Measurements from ENCODE around the gene PRSS21.

Gene PRSS21

GRCh38 chr16:2833776-2834175, 16.7 kb downstream of the PRSS21 start:
- DNase-seq = no peak
- Histone ChIP-seq H3K4me3 (ENCODE audit: insufficient read depth, low read depth, low read length, poor library complexity, severe bottlenecking) (no peak overlapping the region), H3K9me3 (ENCODE audit: control insufficient read depth, low read length) (no peaks in the 10 kb centered on the region), H3K36me3 (ENCODE audit: control insufficient read depth, insufficient read depth, low read length) (no peaks in the 10 kb centered on the region), H3K4me1 (ENCODE audit: control insufficient read depth, insufficient read depth, low read length, poor library complexity, severe bottlenecking) (no peaks in the 10 kb centered on the region), H3K27me3 (replicated peaks; ENCODE audit: control insufficient read depth, insufficient read depth, low read length, poor library complexity, severe bottlenecking) (no peaks in the 10 kb centered on the region), H3K27ac (ENCODE audit: insufficient read depth, low read length, poor library complexity, severe bottlenecking) (no peak overlapping the region)

- DNase-seq = no peak
Measured at GRCh38 chr16:2834968-2835367, 17.9 kb downstream of the PRSS21 start.

DNA sequence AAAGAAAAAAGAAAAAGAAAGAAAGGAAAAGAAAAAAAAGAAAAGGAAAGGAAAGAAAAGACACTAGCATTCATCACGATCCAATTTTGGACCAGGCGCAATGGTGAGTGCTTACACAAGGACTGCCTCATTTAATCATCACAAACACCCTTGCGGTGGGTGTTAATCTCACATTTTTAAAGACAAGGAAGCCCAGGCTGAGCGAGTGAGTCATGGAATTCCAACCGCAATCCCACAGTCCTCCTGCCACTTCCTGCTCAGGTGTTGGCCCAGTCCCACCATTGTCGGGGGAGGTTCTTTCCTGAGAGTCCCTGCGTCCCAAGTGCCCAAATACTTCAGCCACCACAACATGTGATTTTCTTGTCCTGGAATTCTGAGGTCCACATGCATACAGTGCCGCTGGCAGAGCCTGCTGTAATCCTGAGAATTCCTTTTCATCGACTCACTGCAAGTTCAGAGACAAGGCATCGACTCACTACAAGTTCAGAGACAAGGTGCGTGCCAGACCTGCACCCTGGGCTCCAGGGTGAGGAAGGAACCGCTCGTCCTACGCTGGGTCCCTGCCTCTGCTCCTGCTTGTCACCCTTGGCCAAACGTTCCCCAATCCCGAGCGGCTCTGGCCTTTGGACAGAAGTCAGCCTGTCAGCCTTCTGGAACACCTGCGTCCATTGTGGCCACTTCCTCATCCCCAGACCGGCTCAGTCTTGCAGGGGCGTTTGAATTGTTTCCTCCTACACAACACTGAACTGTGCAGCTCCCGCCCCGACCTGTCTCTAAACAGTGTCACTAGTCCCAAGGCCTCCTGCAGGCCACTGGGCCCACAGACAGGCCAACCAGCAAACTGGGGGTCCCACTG, 18.8 kb downstream of the PRSS21 start:
- Histone ChIP-seq H3K4me1 (ENCODE audit: control insufficient read depth, insufficient read depth, low read length, poor library complexity, severe bottlenecking) (peaks cover 9% of the 10 kb centered on the region), H3K27ac (ENCODE audit: insufficient read depth, low read length, poor library complexity, severe bottlenecking) (no peak overlapping the region)
- no peak for DNase-seq

More at GRCh38 chr16:2834968-2835367, 17.9 kb downstream of the PRSS21 start:
- Histone ChIP-seq H3K27ac (ENCODE audit: insufficient read depth, low read length, poor library complexity, severe bottlenecking) (no peak overlapping the region), H3K9me3 (ENCODE audit: control insufficient read depth, low read length) (no peaks in the 10 kb centered on the region), H3K4me3 (ENCODE audit: insufficient read depth, low read depth, low read length, poor library complexity, severe bottlenecking) (no peak overlapping the region), H3K4me1 (ENCODE audit: control insufficient read depth, insufficient read depth, low read length, poor library complexity, severe bottlenecking) (peaks cover under 1% of the 10 kb centered on the region), H3K36me3 (ENCODE audit: control insufficient read depth, insufficient read depth, low read length) (no peaks in the 10 kb centered on the region), H3K27me3 (replicated peaks; ENCODE audit: control insufficient read depth, insufficient read depth, low read length, poor library complexity, severe bottlenecking) (no peaks in the 10 kb centered on the region)

DNA sequence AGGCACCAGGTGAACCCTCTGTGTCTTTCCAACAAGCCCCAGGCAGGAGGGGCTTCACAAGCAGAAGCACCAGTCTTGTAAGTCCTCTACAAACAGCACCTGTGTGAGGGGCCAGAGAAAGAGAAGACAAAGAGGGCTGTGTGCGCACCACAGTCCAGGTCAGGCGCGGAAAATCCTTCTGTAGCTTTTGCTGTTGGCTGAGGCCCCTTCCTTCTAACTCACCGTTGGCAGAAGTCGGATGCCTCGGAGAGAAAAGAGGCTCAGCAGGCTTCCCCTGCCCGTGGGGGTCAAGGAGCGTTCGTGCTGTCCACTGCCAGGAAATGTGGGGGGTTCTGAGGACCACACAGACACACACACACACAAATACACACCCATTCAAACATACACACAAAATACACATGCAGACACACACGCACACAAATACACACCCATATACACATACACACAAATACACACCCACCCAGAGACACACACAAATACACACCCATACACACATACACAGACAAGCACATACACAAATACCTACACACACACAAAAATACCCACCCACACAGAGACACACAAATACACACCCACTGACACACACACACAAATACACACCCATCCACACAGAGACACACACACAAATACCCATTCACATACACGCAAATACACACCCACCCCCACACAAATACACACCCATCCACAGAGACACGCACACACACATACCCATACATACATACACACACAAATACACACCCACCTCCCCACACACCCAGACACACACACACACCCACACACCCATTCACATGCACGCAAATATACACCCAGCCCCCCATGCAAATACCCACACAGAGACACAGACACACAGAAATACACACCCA, 19.8 kb downstream of the PRSS21 start:
- no peaks in the 10 kb centered on the region for H3K9me3 ChIP-seq (ENCODE audit: control insufficient read depth, low read length)
- H3K27me3 ChIP-seq (replicated peaks; ENCODE audit: control insufficient read depth, insufficient read depth, low read length, poor library complexity, severe bottlenecking) = no peaks in the 10 kb centered on the region
- peaks cover 19% of the 10 kb centered on the region for H3K4me1 ChIP-seq (ENCODE audit: control insufficient read depth, insufficient read depth, low read length, poor library complexity, severe bottlenecking)
- DNase-seq = no peak
- H3K27ac ChIP-seq (ENCODE audit: insufficient read depth, low read length, poor library complexity, severe bottlenecking) = no peak overlapping the region
- H3K36me3 ChIP-seq (ENCODE audit: control insufficient read depth, insufficient read depth, low read length) = no peaks in the 10 kb centered on the region
- no peak overlapping the region for H3K4me3 ChIP-seq (ENCODE audit: insufficient read depth, low read depth, low read length, poor library complexity, severe bottlenecking)

More for the DNA sequence above, 18.8 kb downstream of the PRSS21 start:
- no peak overlapping the region for H3K4me3 ChIP-seq (ENCODE audit: insufficient read depth, low read depth, low read length, poor library complexity, severe bottlenecking)
- H3K36me3 ChIP-seq (ENCODE audit: control insufficient read depth, insufficient read depth, low read length) = no peaks in the 10 kb centered on the region
- H3K27me3 ChIP-seq (replicated peaks; ENCODE audit: control insufficient read depth, insufficient read depth, low read length, poor library complexity, severe bottlenecking) = no peaks in the 10 kb centered on the region
- H3K9me3 ChIP-seq (ENCODE audit: control insufficient read depth, low read length) = no peaks in the 10 kb centered on the region

DNA sequence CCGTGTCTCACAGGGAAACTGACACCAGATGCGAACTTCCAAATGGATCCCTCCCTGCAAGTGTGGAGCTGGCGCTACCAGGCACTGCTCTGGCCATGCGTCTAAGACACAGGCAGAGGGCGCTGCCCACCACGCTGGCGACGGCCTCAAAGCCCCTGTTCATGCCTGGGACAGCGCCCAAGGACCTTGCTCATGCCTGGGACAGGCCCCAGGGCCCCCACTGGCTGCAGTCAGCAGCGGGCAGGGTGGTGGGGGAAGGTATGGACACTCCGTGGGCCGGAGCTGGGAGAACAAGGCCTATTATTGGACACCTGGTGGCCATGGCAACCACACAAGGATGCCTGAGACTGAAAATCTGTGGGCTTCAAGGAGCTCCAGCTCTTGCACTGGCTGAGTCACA, 21.9 kb downstream of the PRSS21 start:
- Histone ChIP-seq H3K9me3 (ENCODE audit: control insufficient read depth, low read length) (no peaks in the 10 kb centered on the region), H3K4me3 (ENCODE audit: insufficient read depth, low read depth, low read length, poor library complexity, severe bottlenecking) (no peak overlapping the region), H3K27ac (ENCODE audit: insufficient read depth, low read length, poor library complexity, severe bottlenecking) (no peak overlapping the region), H3K36me3 (ENCODE audit: control insufficient read depth, insufficient read depth, low read length) (no peaks in the 10 kb centered on the region), H3K4me1 (ENCODE audit: control insufficient read depth, insufficient read depth, low read length, poor library complexity, severe bottlenecking) (peaks cover 27% of the 10 kb centered on the region), H3K27me3 (replicated peaks; ENCODE audit: control insufficient read depth, insufficient read depth, low read length, poor library complexity, severe bottlenecking) (no peaks in the 10 kb centered on the region)
- DNase-seq = peak; percentile 13 to 43 (median 40)

GRCh38 chr16:2839650-2840450, 22.8 kb downstream of the PRSS21 start:
- no peak for DNase-seq
- Histone ChIP-seq H3K36me3 (ENCODE audit: control insufficient read depth, insufficient read depth, low read length) (no peaks in the 10 kb centered on the region), H3K27ac (ENCODE audit: insufficient read depth, low read length, poor library complexity, severe bottlenecking) (no peak overlapping the region), H3K4me3 (ENCODE audit: insufficient read depth, low read depth, low read length, poor library complexity, severe bottlenecking) (no peak overlapping the region), H3K27me3 (replicated peaks; ENCODE audit: control insufficient read depth, insufficient read depth, low read length, poor library complexity, severe bottlenecking) (no peaks in the 10 kb centered on the region), H3K9me3 (ENCODE audit: control insufficient read depth, low read length) (no peaks in the 10 kb centered on the region), H3K4me1 (ENCODE audit: control insufficient read depth, insufficient read depth, low read length, poor library complexity, severe bottlenecking) (peaks cover 27% of the 10 kb centered on the region)

DNA sequence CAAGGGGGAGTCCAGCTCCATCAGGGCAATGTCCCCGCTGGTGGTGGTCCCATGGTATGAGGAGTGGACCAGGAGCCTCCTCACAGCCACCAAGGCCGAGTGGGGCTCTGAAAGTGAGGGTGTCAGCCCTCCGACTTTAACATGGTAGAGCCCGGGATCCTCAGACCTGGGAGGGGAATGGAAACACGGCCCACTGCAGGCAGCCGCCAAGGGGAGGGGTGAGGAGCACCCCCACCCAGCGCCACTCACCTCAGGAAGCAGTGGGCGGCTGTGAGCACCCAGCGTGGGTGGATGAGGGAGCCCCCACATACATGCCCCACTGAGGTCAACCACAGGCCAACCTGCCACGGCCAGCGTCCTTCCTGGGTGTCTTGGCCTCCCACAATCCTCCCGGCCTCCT, 23.9 kb downstream of the PRSS21 start:
- no peak for DNase-seq
- no peak overlapping the region for H3K27ac ChIP-seq (ENCODE audit: insufficient read depth, low read length, poor library complexity, severe bottlenecking)
- H3K27me3 ChIP-seq (replicated peaks; ENCODE audit: control insufficient read depth, insufficient read depth, low read length, poor library complexity, severe bottlenecking) = no peaks in the 10 kb centered on the region
- no peaks in the 10 kb centered on the region for H3K9me3 ChIP-seq (ENCODE audit: control insufficient read depth, low read length)
- H3K36me3 ChIP-seq (ENCODE audit: control insufficient read depth, insufficient read depth, low read length) = no peaks in the 10 kb centered on the region
- H3K4me3 ChIP-seq (ENCODE audit: insufficient read depth, low read depth, low read length, poor library complexity, severe bottlenecking) = no peak overlapping the region
- peaks cover 27% of the 10 kb centered on the region for H3K4me1 ChIP-seq (ENCODE audit: control insufficient read depth, insufficient read depth, low read length, poor library complexity, severe bottlenecking)

GRCh38 chr16:2841606-2842339, 24.7 kb downstream of the PRSS21 start:
- DNase-seq = no peak
- Histone ChIP-seq H3K9me3 (ENCODE audit: control insufficient read depth, low read length) (no peaks in the 10 kb centered on the region), H3K4me3 (ENCODE audit: insufficient read depth, low read depth, low read length, poor library complexity, severe bottlenecking) (peak overlapping the region; percentile 11), H3K4me1 (ENCODE audit: control insufficient read depth, insufficient read depth, low read length, poor library complexity, severe bottlenecking) (peaks cover 27% of the 10 kb centered on the region), H3K27ac (ENCODE audit: insufficient read depth, low read length, poor library complexity, severe bottlenecking) (peak overlapping the region; percentile 28), H3K36me3 (ENCODE audit: control insufficient read depth, insufficient read depth, low read length) (no peaks in the 10 kb centered on the region), H3K27me3 (replicated peaks; ENCODE audit: control insufficient read depth, insufficient read depth, low read length, poor library complexity, severe bottlenecking) (no peaks in the 10 kb centered on the region)

- H3K4me1 ChIP-seq (ENCODE audit: control insufficient read depth, insufficient read depth, low read length, poor library complexity, severe bottlenecking) = peaks cover 27% of the 10 kb centered on the region
- peak overlapping the region; percentile 11 for H3K4me3 ChIP-seq (ENCODE audit: insufficient read depth, low read depth, low read length, poor library complexity, severe bottlenecking)
- no peaks in the 10 kb centered on the region for H3K36me3 ChIP-seq (ENCODE audit: control insufficient read depth, insufficient read depth, low read length)
Measured at GRCh38 chr16:2842340-2843000, 25.4 kb downstream of the PRSS21 start.

More at GRCh38 chr16:2842340-2843000, 25.4 kb downstream of the PRSS21 start:
- H3K9me3 ChIP-seq (ENCODE audit: control insufficient read depth, low read length) = no peaks in the 10 kb centered on the region
- peak; percentile 19 to 51 (median 43) for DNase-seq
- H3K27ac ChIP-seq (ENCODE audit: insufficient read depth, low read length, poor library complexity, severe bottlenecking) = peak overlapping the region; percentile 28
- no peaks in the 10 kb centered on the region for H3K27me3 ChIP-seq (replicated peaks; ENCODE audit: control insufficient read depth, insufficient read depth, low read length, poor library complexity, severe bottlenecking)
